Activated T-helper 2 cell treated with anti-CD3 and anti-CD28 coated beads, Interferon-gamma antibody, Interleukin-2, Interleukin-4, amounts not matched to agents 10 μg/mL and 5 μg/mL and 100 μg/mL, durations not matched to agents 14 hours and 24 hours and 36 hours (primary cell): ENCODE data around the gene TBPL1. TPM values are rescaled to one million over a fixed set of nuclear protein-coding genes. Genes with fewer than 3 reads are reported as not detected.
"Not testable (repeated sequence)": the region's sequence is repeated elsewhere in the genome, so short reads cannot be mapped to it uniquely, and the experiment has no call there.

Source experiments
- DNase-seq: peaks from one replicate; pipeline ENCODE4 v3.0.0; 2021; ENCODE audit warnings: low spot score
- H3K27ac Mint-ChIP-seq: one replicate; pipeline ENCODE4 v1.8.0; 2021; ENCODE audit warnings: mixed read lengths
- H3K27me3 Mint-ChIP-seq: one replicate; pipeline ENCODE4 v1.8.0; 2021; ENCODE audit warnings: low read depth, mixed read lengths
- H3K36me3 Mint-ChIP-seq: one replicate; pipeline ENCODE4 v1.8.0; 2021; ENCODE audit warnings: low read depth, mixed read lengths
- H3K4me1 Mint-ChIP-seq: one replicate; pipeline ENCODE4 v1.8.0; 2021; ENCODE audit warnings: low read depth, mixed read lengths
- H3K4me3 Mint-ChIP-seq: one replicate; pipeline ENCODE4 v1.8.0; 2021; ENCODE audit warnings: low read depth, mild to moderate bottlenecking, moderate library complexity, mixed read lengths
- H3K9me3 Mint-ChIP-seq: one replicate; pipeline ENCODE4 v1.8.0; 2021; ENCODE audit warnings: mixed read lengths
- intact Hi-C: fragments of 100-400 bp; cut with micrococcal nuclease; formaldehyde crosslinking; loops from one replicate; pipeline ENCODE4 v1.15.1; 2023
- total RNA-seq: library from RNA; stranded (reverse); gene quantifications from 2 replicates; pipeline ENCODE4 v1.2.3, GENCODE V29; 2022

TBPL1 gene
- total RNA-seq, 1 donor from 2014 or later = 29.7 TPM

GRCh38 chr6:133969285-133969920 lies 16.4 kb downstream of the TBPL1 start:
- intact Hi-C loops = no loop called here

GRCh38 chr6:133969921-133970295 lies 16.9 kb downstream of the TBPL1 start:
- Mint-ChIP-seq H3K4me3 (no peak overlapping the region), H3K36me3 (no peaks in the 10 kb centered on the region), H3K9me3 (no peaks in the 10 kb centered on the region), H3K4me1 (peaks cover 26% of the 10 kb centered on the region), H3K27me3 (no peaks in the 10 kb centered on the region), H3K27ac (no peak overlapping the region)
- intact Hi-C loops = loop anchor here (5.0 kb wide), 1 partner anchor 48 kb away; no protein-coding TSS in a partner anchor
- DNase-seq = no peak

More at GRCh38 chr6:133969285-133969920, 16.4 kb downstream of the TBPL1 start:
- no peak overlapping the region for H3K4me3 Mint-ChIP-seq
- no peak overlapping the region for H3K27ac Mint-ChIP-seq
- DNase-seq = no peak
- no peaks in the 10 kb centered on the region for H3K27me3 Mint-ChIP-seq
- no peaks in the 10 kb centered on the region for H3K36me3 Mint-ChIP-seq
- H3K9me3 Mint-ChIP-seq = no peaks in the 10 kb centered on the region
- peaks cover 26% of the 10 kb centered on the region for H3K4me1 Mint-ChIP-seq

- no peak overlapping the region for H3K4me3 Mint-ChIP-seq
- H3K36me3 Mint-ChIP-seq = no peaks in the 10 kb centered on the region
- H3K9me3 Mint-ChIP-seq = no peaks in the 10 kb centered on the region
- intact Hi-C loops = loop anchor here (2.0 to 5.0 kb wide), 2 partner anchors 19 to 50 kb away; partner anchors contain the start of gene TBPL1
- H3K4me1 Mint-ChIP-seq = peaks cover 18% of the 10 kb centered on the region
- H3K27me3 Mint-ChIP-seq = no peaks in the 10 kb centered on the region
- DNase-seq = no peak
- no peak overlapping the region for H3K27ac Mint-ChIP-seq
These were observed 18.8 kb downstream of the TBPL1 start for GRCh38 chr6:133971861-133972260.

- DNase-seq = no peak
- no peak overlapping the region for H3K4me3 Mint-ChIP-seq
- intact Hi-C loops = loop anchor here (2.0 to 5.0 kb wide), 2 partner anchors 20 to 50 kb away; partner anchors contain the start of gene TBPL1
- H3K27me3 Mint-ChIP-seq = no peaks in the 10 kb centered on the region
- H3K27ac Mint-ChIP-seq = no peak overlapping the region
- H3K9me3 Mint-ChIP-seq = no peaks in the 10 kb centered on the region
- H3K36me3 Mint-ChIP-seq = no peaks in the 10 kb centered on the region
- peaks cover 15% of the 10 kb centered on the region for H3K4me1 Mint-ChIP-seq
These were observed 19.4 kb downstream of the TBPL1 start for GRCh38 chr6:133972388-133972787.

- Mint-ChIP-seq H3K4me1 (peaks cover 16% of the 10 kb centered on the region), H3K27ac (peak overlapping the region; percentile 0), H3K36me3 (no peaks in the 10 kb centered on the region), H3K27me3 (no peaks in the 10 kb centered on the region), H3K9me3 (no peaks in the 10 kb centered on the region), H3K4me3 (no peak overlapping the region)
- intact Hi-C loops = loop anchor here (1.0 to 5.0 kb wide), 4 partner anchors 21 to 124 kb away; partner anchors contain the start of gene TBPL1
- no peak for DNase-seq
These were observed 20.3 kb downstream of the TBPL1 start for GRCh38 chr6:133973109-133973971.

GRCh38 chr6:133977983-133978895 lies 25.2 kb downstream of the TBPL1 start:
- intact Hi-C loops = no loop called here
- Mint-ChIP-seq H3K27me3 (no peaks in the 10 kb centered on the region), H3K27ac (no peak overlapping the region), H3K4me1 (peaks cover 19% of the 10 kb centered on the region), H3K4me3 (no peak overlapping the region), H3K9me3 (no peaks in the 10 kb centered on the region), H3K36me3 (peaks cover 19% of the 10 kb centered on the region)
- DNase-seq = no peak

GRCh38 chr6:133978896-133979240 lies 25.8 kb downstream of the TBPL1 start:
- DNase-seq = no peak
- no peaks in the 10 kb centered on the region for H3K27me3 Mint-ChIP-seq
- H3K27ac Mint-ChIP-seq = no peak overlapping the region
- no peaks in the 10 kb centered on the region for H3K9me3 Mint-ChIP-seq
- H3K4me3 Mint-ChIP-seq = no peak overlapping the region
- intact Hi-C loops = no loop called here
- peaks cover 24% of the 10 kb centered on the region for H3K36me3 Mint-ChIP-seq
- H3K4me1 Mint-ChIP-seq = peaks cover 20% of the 10 kb centered on the region

- peaks cover 28% of the 10 kb centered on the region for H3K36me3 Mint-ChIP-seq
- H3K4me3 Mint-ChIP-seq, H3K27me3 Mint-ChIP-seq, intact Hi-C loops, DNase-seq, H3K9me3 Mint-ChIP-seq, H3K27ac Mint-ChIP-seq: not testable (repeated sequence)
- H3K4me1 Mint-ChIP-seq = peaks cover 20% of the 10 kb centered on the region
These were observed 26.4 kb downstream of the TBPL1 start for GRCh38 chr6:133979269-133979963.

- Mint-ChIP-seq H3K27me3 (no peaks in the 10 kb centered on the region), H3K9me3 (no peaks in the 10 kb centered on the region), H3K27ac (no peak overlapping the region), H3K4me3 (no peak overlapping the region), H3K4me1 (peaks cover 23% of the 10 kb centered on the region), H3K36me3 (peaks cover 34% of the 10 kb centered on the region)
- intact Hi-C loops = no loop called here
- DNase-seq = no peak
These were observed 27.1 kb downstream of the TBPL1 start for GRCh38 chr6:133980168-133980567.

GRCh38 chr6:133983099-133983939 lies 30.3 kb downstream of the TBPL1 start:
- Mint-ChIP-seq H3K27ac (no peak overlapping the region), H3K4me1 (peaks cover 35% of the 10 kb centered on the region), H3K4me3 (no peak overlapping the region), H3K27me3 (no peaks in the 10 kb centered on the region), H3K9me3 (no peaks in the 10 kb centered on the region), H3K36me3 (peaks cover 53% of the 10 kb centered on the region)
- peak; percentile 22 for DNase-seq
- intact Hi-C loops = no loop called here

GRCh38 chr6:133985970-133986369 lies 32.9 kb downstream of the TBPL1 start:
- H3K27ac Mint-ChIP-seq = no peak overlapping the region
- H3K4me3 Mint-ChIP-seq = no peak overlapping the region
- DNase-seq = no peak
- H3K9me3 Mint-ChIP-seq = no peaks in the 10 kb centered on the region
- no peaks in the 10 kb centered on the region for H3K27me3 Mint-ChIP-seq
- peaks cover 56% of the 10 kb centered on the region for H3K36me3 Mint-ChIP-seq
- intact Hi-C loops = no loop called here
- peaks cover 27% of the 10 kb centered on the region for H3K4me1 Mint-ChIP-seq
